MM.1S (cell line): ENCODE measurements around the gene RCN2.

Experiments
- DNase-seq: peaks from one replicate; pipeline ENCODE4 v3.0.0-alpha.2; 2015
- H2AFZ ChIP-seq: fragments of 300-600 bp; sonication (generic); 2 replicates; pipeline ENCODE4 v1.6.0; 2016; ENCODE audit warnings: antibody characterized with exemption, low read length
- H3F3A ChIP-seq: fragments of 300-600 bp; sonication (generic); 2 replicates; pipeline ENCODE4 v1.6.1; 2016; ENCODE audit warnings: mild to moderate bottlenecking, antibody characterized with exemption, low read length, moderate library complexity, mixed read lengths; ENCODE audit not compliant: insufficient read depth
- H3K27ac ChIP-seq: fragments of 300-600 bp; sonication (generic); 2 replicates; pipeline ENCODE4 v1.5.1; 2016; ENCODE audit warnings: mild to moderate bottlenecking, low read length
- H3K27me3 ChIP-seq: fragments of 300-600 bp; sonication (generic); replicated peaks from 2 replicates; pipeline ENCODE4 v1.6.0; 2016; ENCODE audit warnings: low read length; ENCODE audit not compliant: insufficient read depth
- H3K36me3 ChIP-seq: fragments of 300-600 bp; sonication (generic); replicated peaks from 2 replicates; pipeline ENCODE4 v1.6.1; 2016; ENCODE audit warnings: mild to moderate bottlenecking, low read length, mixed read lengths; ENCODE audit not compliant: insufficient read depth
- H3K4me1 ChIP-seq: fragments of 300-600 bp; sonication (generic); 2 replicates; pipeline ENCODE4 v1.6.1; 2016; ENCODE audit warnings: low read length, mixed read lengths
- H3K4me2 ChIP-seq: fragments of 300-600 bp; sonication (generic); 2 replicates; pipeline ENCODE4 v1.6.0; 2016; ENCODE audit warnings: low read depth, low read length
- H3K4me3 ChIP-seq: fragments of 300-600 bp; sonication (generic); 2 replicates; pipeline ENCODE4 v1.5.1; 2016; ENCODE audit warnings: low read length, mixed read lengths
- H3K79me2 ChIP-seq: fragments of 300-600 bp; sonication (generic); 2 replicates; pipeline ENCODE4 v1.6.1; 2016; ENCODE audit warnings: mixed run types, low read length, mixed read lengths
- H3K9ac ChIP-seq: fragments of 300-600 bp; sonication (generic); 2 replicates; pipeline ENCODE4 v1.6.1; 2016; ENCODE audit warnings: low read length, mixed read lengths
- H3K9me2 ChIP-seq: fragments of 300-600 bp; sonication (generic); replicated peaks from 2 replicates; pipeline ENCODE4 v1.6.1; 2016; ENCODE audit warnings: mild to moderate bottlenecking, low read length, mixed read lengths; ENCODE audit not compliant: insufficient read depth
- H3K9me3 ChIP-seq: fragments of 300-600 bp; sonication (generic); replicated peaks from 2 replicates; pipeline ENCODE4 v1.6.1; 2016; ENCODE audit warnings: mild to moderate bottlenecking, low read length, mixed read lengths; ENCODE audit not compliant: insufficient read depth
- H4K20me1 ChIP-seq: fragments of 300-600 bp; sonication (generic); 2 replicates; pipeline ENCODE4 v1.6.1; 2016; ENCODE audit warnings: mild to moderate bottlenecking, low read length, moderate library complexity, mixed read lengths; ENCODE audit not compliant: insufficient read depth
- CTCF ChIP-seq: fragments of 300-600 bp; sonication (generic); IDR thresholded peaks from 2 replicates; pipeline ENCODE4 v1.5.1; 2016; ENCODE audit warnings: antibody characterized with exemption, low read length, mixed read lengths
- EZH2 ChIP-seq: fragments of 300-600 bp; sonication (generic); optimal IDR thresholded peaks from 2 replicates; pipeline ENCODE3; 2017; ENCODE audit warnings: low read depth, mild to moderate bottlenecking, antibody characterized with exemption, low read length, mixed read lengths
- EZH2phosphoT487 ChIP-seq: fragments of 300-600 bp; sonication (generic); IDR thresholded peaks from 2 replicates; pipeline ENCODE4 v1.6.1; 2018; ENCODE audit warnings: antibody characterized with exemption, low read length

Gene RCN2

GRCh38 chr15:76901965-76902364, 29.6 kb upstream of the RCN2 start:
- no peak overlapping the region for H3K4me2 ChIP-seq
- peaks cover 21% of the 10 kb centered on the region for H3K4me1 ChIP-seq
- no peak overlapping the region for H3K4me3 ChIP-seq
- H3K27ac ChIP-seq, result no peak overlapping the region
- no peak for DNase-seq
- no peaks in the 10 kb centered on the region for H3K9me2 ChIP-seq
- H3F3A ChIP-seq, result no peaks in the 10 kb centered on the region; the same call in 1 of the 2 replicates
- peaks cover 19% of the 10 kb centered on the region for H3K79me2 ChIP-seq
- H2AFZ ChIP-seq, result no peak overlapping the region
- no peak for TF ChIP-seq EZH2
- no peak for TF ChIP-seq CTCF
- no peak for TF ChIP-seq EZH2phosphoT487
- H4K20me1 ChIP-seq, result no peaks in the 10 kb centered on the region
- no peaks in the 10 kb centered on the region for H3K36me3 ChIP-seq
- H3K27me3 ChIP-seq, result no peaks in the 10 kb centered on the region; the same call in 1 of the 2 replicates
- H3K9ac ChIP-seq, result no peak overlapping the region
- H3K9me3 ChIP-seq, result no peaks in the 10 kb centered on the region

DNA sequence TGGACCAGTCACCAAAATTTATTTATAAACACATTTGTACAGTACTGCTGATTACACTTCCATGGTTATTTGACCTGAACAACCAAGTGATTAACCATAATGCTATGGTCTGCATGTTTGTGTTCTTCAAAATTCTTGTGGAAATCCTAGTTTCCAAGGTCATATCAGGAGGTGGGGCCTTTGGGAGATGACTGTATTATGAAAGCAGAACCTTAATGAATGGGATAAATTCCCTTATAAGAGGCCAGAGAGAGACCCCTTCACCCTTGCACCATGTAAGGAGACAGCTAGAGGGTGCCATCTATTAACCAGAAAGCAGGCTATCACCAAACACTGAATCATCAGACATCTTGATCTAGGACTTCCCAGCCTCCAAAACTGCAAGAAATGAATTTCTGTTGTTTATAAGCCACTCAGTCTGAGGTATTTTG, 28.3 kb upstream of the RCN2 start:
- Histone ChIP-seq H3K79me2 (peaks cover 16% of the 10 kb centered on the region), H3K27me3 (no peaks in the 10 kb centered on the region; the same call in 1 of the 2 replicates), H3F3A (no peaks in the 10 kb centered on the region; the same call in 1 of the 2 replicates), H2AFZ (no peak overlapping the region), H3K4me3 (no peak overlapping the region; the same call in 1 of the 2 replicates), H3K36me3 (no peaks in the 10 kb centered on the region), H3K27ac (no peak overlapping the region), H3K9ac (no peak overlapping the region), H3K9me3 (no peaks in the 10 kb centered on the region), H3K4me2 (peak overlapping the region; percentile 87), H3K9me2 (no peaks in the 10 kb centered on the region), H4K20me1 (no peaks in the 10 kb centered on the region), H3K4me1 (peaks cover 21% of the 10 kb centered on the region)
- peak; percentile 26 for DNase-seq
- TF ChIP-seq EZH2, result no peak
- no peak for TF ChIP-seq EZH2phosphoT487
- TF ChIP-seq CTCF, result peak; percentile 59

DNA sequence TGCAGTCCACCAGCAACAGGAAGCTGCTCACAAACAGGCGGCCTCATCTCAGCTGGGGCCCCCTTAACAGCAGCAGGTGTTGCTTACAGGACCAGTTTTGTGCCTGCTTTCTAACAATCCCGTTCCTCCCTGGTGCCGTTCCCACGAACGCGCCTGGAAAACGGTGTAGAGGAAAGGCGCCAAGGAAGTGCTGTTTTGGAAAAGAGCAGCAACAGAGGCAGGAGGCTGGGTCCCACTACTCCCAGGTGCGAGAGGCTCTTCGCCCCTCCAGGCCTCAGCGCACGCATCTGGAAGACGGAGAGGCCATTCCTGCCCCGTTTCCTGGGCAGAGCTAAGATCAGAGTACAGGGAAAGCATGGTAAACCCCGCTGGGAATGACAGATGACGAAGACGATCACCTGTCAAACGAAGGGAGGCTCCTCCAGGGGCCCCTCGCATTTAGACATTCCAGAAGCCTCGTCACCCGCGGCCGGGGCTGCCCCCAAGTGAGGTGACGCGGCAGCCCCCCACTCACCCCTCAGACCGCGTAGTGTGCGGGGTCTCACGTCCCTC, 27.0 kb upstream of the RCN2 start:
- no peaks in the 10 kb centered on the region; the same call in 1 of the 2 replicates for H3K27me3 ChIP-seq
- peaks cover 21% of the 10 kb centered on the region for H3K4me1 ChIP-seq
- H3K9me3 ChIP-seq, result no peaks in the 10 kb centered on the region
- H3K36me3 ChIP-seq, result no peaks in the 10 kb centered on the region
- H4K20me1 ChIP-seq, result no peaks in the 10 kb centered on the region
- peak overlapping the region; percentile 96 for H3K4me3 ChIP-seq
- TF ChIP-seq EZH2phosphoT487 (no peak), CTCF (no peak), EZH2 (no peak)
- H3K4me2 ChIP-seq, result peak overlapping the region; percentile 87
- peak overlapping the region; percentile 89 for H2AFZ ChIP-seq
- peaks cover 16% of the 10 kb centered on the region for H3K79me2 ChIP-seq
- no peaks in the 10 kb centered on the region for H3K9me2 ChIP-seq
- H3K27ac ChIP-seq, result peak overlapping the region; percentile 7; the same call in 1 of the 2 replicates
- no peaks in the 10 kb centered on the region; the same call in 1 of the 2 replicates for H3F3A ChIP-seq
- peak overlapping the region; percentile 79 for H3K9ac ChIP-seq
- DNase-seq, result no peak
